ENCODE measurements around the gene CARD11. TPM values are rescaled to one million over a fixed set of nuclear protein-coding genes. Genes with fewer than 3 reads are reported as not detected.
"Not testable (repeated sequence)": the region's sequence is repeated elsewhere in the genome, so short reads cannot be mapped to it uniquely, and the experiment has no call there.

Gene CARD11
- total RNA-seq, 1 donor from 2014 or later = 3.2 TPM

GRCh38 chr7:2965745-2966270 lies 77.9 kb downstream of the CARD11 start:
- no peak for DNase-seq (ENCODE audit: low read depth in 2 of 2)

- no peak for DNase-seq (ENCODE audit: low read depth in 2 of 2)
These were observed 78.4 kb downstream of the CARD11 start for GRCh38 chr7:2965301-2965700.

GRCh38 chr7:2964208-2964607 lies 79.5 kb downstream of the CARD11 start:
- no peak for DNase-seq (ENCODE audit: low read depth in 2 of 2)

- DNase-seq (ENCODE audit: low read depth in 2 of 2) = peak in 1 of 2 donors; percentile 34
These were observed 80.8 kb downstream of the CARD11 start for GRCh38 chr7:2962865-2963264.

GRCh38 chr7:2959828-2960599 lies 83.7 kb downstream of the CARD11 start:
- no peak for DNase-seq (ENCODE audit: low read depth in 2 of 2)

GRCh38 chr7:2959103-2959680 lies 84.5 kb downstream of the CARD11 start:
- no peak for DNase-seq (ENCODE audit: low read depth in 2 of 2)

GRCh38 chr7:2958416-2959102 lies 85.1 kb downstream of the CARD11 start:
- no peak for DNase-seq (ENCODE audit: low read depth in 2 of 2)

GRCh38 chr7:2957369-2957727 lies 86.3 kb downstream of the CARD11 start:
- not testable (repeated sequence) for DNase-seq (ENCODE audit: low read depth in 2 of 2)

GRCh38 chr7:2956526-2957368 lies 86.9 kb downstream of the CARD11 start:
- DNase-seq (ENCODE audit: low read depth in 2 of 2) = peak in 1 of 2 donors; percentile 66

GRCh38 chr7:2956076-2956475 lies 87.6 kb downstream of the CARD11 start:
- no peak for DNase-seq (ENCODE audit: low read depth in 2 of 2)

GRCh38 chr7:2955269-2955668 lies 88.4 kb downstream of the CARD11 start:
- no peak for DNase-seq (ENCODE audit: low read depth in 2 of 2)

- no peak for DNase-seq (ENCODE audit: low read depth in 2 of 2)
These were observed 89.2 kb downstream of the CARD11 start for GRCh38 chr7:2954433-2954853.

GRCh38 chr7:2953588-2954407 lies 89.9 kb downstream of the CARD11 start:
- no peak for DNase-seq (ENCODE audit: low read depth in 2 of 2)

GRCh38 chr7:2953099-2953498 lies 90.6 kb downstream of the CARD11 start:
- no peak for DNase-seq (ENCODE audit: low read depth in 2 of 2)

- no peak for DNase-seq (ENCODE audit: low read depth in 2 of 2)
These were observed 91.4 kb downstream of the CARD11 start for GRCh38 chr7:2952316-2952715.

GRCh38 chr7:2950578-2950977 lies 93.1 kb downstream of the CARD11 start:
- DNase-seq (ENCODE audit: low read depth in 2 of 2) = no peak

GRCh38 chr7:2948749-2949148 lies 94.9 kb downstream of the CARD11 start:
- DNase-seq (ENCODE audit: low read depth in 2 of 2) = no peak

GRCh38 chr7:2947058-2947780 lies 96.4 kb downstream of the CARD11 start:
- no peak for DNase-seq (ENCODE audit: low read depth in 2 of 2)

- DNase-seq (ENCODE audit: low read depth in 2 of 2) = no peak
These were observed 98.5 kb downstream of the CARD11 start for GRCh38 chr7:2945171-2945570.

GRCh38 chr7:2944739-2945138 lies 98.9 kb downstream of the CARD11 start:
- no peak for DNase-seq (ENCODE audit: low read depth in 2 of 2)

Data from dermis microvascular lymphatic vessel endothelial cell (primary cell).